ENCODE data around the gene MSL1. TPM values are rescaled to one million over a fixed set of nuclear protein-coding genes. Genes with fewer than 3 reads are reported as not detected.

Gene MSL1
- total and polyA plus RNA-seq, 2 of the 13 experiments (the other 11 are each of a cell fraction or from before 2014, with no cell fraction given): 63.8 to 88.5 TPM

DNA sequence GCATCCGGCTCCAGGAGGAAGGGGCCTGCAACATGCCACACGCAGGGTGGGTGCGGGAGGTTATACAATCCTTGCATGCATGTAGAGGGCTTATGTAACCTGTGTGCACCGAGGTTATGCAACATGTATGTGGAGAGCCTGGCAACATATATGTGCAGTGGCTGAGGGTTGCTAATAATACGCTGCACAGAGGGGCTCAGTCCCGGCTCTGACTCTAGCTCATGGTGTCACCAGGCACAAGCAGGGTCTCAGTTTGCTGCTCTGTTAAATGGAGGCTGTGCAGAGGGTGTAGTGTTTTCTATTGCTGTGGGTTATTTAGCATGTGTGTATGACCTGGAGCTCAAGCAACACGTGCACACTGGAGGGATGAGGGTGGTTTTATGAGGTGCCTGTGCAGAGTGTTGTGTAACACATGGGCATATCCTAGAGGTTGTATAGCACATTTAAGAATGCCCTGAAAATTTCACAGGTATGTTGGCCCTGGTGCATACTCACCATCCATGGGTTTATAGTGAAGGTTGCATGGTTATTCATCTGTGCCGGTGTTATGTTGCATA, 45.8 kb upstream of the MSL1 start (continued):
- no peak for TF ChIP-seq FUBP1 (CRISPR knock-in tag; IDR thresholded peaks at IDR 0.05; ENCODE audit: borderline replicate concordance)
- peak; percentile 53; the same call in 1 of the 2 replicates for TF ChIP-seq CEBPB (IDR thresholded peaks at IDR 0.05; ENCODE audit: borderline replicate concordance, low read depth, low read length)
- TF ChIP-seq HOMEZ (CRISPR knock-in tag; IDR thresholded peaks at IDR 0.05; ENCODE audit: low read depth): no peak
- no peak for TF ChIP-seq DZIP1 (CRISPR knock-in tag; IDR thresholded peaks at IDR 0.05)
- peak; percentile 32; the same call in 1 of the 2 replicates for TF ChIP-seq SALL1 (CRISPR knock-in tag; IDR thresholded peaks at IDR 0.05)
- TF ChIP-seq PHF20 (CRISPR knock-in tag; IDR thresholded peaks at IDR 0.05): no peak
- TF ChIP-seq NR2F6 (IDR thresholded peaks at IDR 0.05): no peak
- no peak for TF ChIP-seq NR2F6 (CRISPR knock-in tag; IDR thresholded peaks at IDR 0.05)
- TF ChIP-seq, protein P1, sequence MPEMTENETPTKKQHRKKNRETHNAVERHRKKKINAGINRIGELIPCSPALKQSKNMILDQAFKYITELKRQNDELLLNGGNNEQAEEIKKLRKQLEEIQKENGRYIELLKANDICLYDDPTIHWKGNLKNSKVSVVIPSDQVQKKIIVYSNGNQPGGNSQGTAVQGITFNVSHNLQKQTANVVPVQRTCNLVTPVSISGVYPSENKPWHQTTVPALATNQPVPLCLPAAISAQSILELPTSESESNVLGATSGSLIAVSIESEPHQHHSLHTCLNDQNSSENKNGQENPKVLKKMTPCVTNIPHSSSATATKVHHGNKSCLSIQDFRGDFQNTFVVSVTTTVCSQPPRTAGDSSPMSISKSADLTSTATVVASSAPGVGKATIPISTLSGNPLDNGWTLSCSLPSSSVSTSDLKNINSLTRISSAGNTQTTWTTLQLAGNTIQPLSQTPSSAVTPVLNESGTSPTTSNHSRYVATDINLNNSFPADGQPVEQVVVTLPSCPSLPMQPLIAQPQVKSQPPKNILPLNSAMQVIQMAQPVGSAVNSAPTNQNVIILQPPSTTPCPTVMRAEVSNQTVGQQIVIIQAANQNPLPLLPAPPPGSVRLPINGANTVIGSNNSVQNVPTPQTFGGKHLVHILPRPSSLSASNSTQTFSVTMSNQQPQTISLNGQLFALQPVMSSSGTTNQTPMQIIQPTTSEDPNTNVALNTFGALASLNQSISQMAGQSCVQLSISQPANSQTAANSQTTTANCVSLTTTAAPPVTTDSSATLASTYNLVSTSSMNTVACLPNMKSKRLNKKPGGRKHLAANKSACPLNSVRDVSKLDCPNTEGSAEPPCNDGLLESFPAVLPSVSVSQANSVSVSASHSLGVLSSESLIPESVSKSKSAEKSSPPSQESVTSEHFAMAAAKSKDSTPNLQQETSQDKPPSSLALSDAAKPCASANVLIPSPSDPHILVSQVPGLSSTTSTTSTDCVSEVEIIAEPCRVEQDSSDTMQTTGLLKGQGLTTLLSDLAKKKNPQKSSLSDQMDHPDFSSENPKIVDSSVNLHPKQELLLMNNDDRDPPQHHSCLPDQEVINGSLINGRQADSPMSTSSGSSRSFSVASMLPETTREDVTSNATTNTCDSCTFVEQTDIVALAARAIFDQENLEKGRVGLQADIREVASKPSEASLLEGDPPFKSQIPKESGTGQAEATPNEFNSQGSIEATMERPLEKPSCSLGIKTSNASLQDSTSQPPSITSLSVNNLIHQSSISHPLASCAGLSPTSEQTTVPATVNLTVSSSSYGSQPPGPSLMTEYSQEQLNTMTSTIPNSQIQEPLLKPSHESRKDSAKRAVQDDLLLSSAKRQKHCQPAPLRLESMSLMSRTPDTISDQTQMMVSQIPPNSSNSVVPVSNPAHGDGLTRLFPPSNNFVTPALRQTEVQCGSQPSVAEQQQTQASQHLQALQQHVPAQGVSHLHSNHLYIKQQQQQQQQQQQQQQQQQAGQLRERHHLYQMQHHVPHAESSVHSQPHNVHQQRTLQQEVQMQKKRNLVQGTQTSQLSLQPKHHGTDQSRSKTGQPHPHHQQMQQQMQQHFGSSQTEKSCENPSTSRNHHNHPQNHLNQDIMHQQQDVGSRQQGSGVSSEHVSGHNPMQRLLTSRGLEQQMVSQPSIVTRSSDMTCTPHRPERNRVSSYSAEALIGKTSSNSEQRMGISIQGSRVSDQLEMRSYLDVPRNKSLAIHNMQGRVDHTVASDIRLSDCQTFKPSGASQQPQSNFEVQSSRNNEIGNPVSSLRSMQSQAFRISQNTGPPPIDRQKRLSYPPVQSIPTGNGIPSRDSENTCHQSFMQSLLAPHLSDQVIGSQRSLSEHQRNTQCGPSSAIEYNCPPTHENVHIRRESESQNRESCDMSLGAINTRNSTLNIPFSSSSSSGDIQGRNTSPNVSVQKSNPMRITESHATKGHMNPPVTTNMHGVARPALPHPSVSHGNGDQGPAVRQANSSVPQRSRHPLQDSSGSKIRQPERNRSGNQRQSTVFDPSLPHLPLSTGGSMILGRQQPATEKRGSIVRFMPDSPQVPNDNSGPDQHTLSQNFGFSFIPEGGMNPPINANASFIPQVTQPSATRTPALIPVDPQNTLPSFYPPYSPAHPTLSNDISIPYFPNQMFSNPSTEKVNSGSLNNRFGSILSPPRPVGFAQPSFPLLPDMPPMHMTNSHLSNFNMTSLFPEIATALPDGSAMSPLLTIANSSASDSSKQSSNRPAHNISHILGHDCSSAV (CRISPR knock-in tag; IDR thresholded peaks at IDR 0.05; ENCODE audit: borderline replicate concordance): no peak
- TF ChIP-seq ZNF335 (CRISPR knock-in tag; IDR thresholded peaks at IDR 0.05): no peak
- TF ChIP-seq ZBTB10 (CRISPR knock-in tag; IDR thresholded peaks at IDR 0.05; ENCODE audit: borderline replicate concordance): no peak
- TF ChIP-seq POLR2AphosphoS5 (IDR thresholded peaks at IDR 0.05; ENCODE audit: low read depth, low read length): no peak
